Activated CD4-positive, alpha-beta T cell treated with anti-CD3 and anti-CD28 coated beads for 48 hours (primary cell): Measurements from ENCODE around the gene PPP1R1B.

ENCODE experiments used
- DNase-seq: peaks from one replicate; pipeline ENCODE4 v3.0.0-alpha.2; 2020

The PPP1R1B gene

GRCh38 chr17:39671651-39672521 is 45.1 kb downstream of the PPP1R1B start:
- peak; percentile 20 for DNase-seq

GRCh38 chr17:39672522-39673334 is 46.0 kb downstream of the PPP1R1B start:
- DNase-seq, result no peak

GRCh38 chr17:39673335-39674081 is 46.8 kb downstream of the PPP1R1B start:
- no peak for DNase-seq

- no peak for DNase-seq
Measured at GRCh38 chr17:39674179-39674578, 47.4 kb downstream of the PPP1R1B start.

- DNase-seq, result no peak
Measured at GRCh38 chr17:39674702-39675389, 48.1 kb downstream of the PPP1R1B start.

GRCh38 chr17:39675390-39676082 is 48.8 kb downstream of the PPP1R1B start:
- DNase-seq, result no peak

- peak; percentile 42 for DNase-seq
Measured at GRCh38 chr17:39676198-39676819, 49.6 kb downstream of the PPP1R1B start.

GRCh38 chr17:39677072-39677471 is 50.3 kb downstream of the PPP1R1B start:
- no peak for DNase-seq

GRCh38 chr17:39677542-39678339 is 51.0 kb downstream of the PPP1R1B start:
- no peak for DNase-seq

GRCh38 chr17:39678340-39679116 is 51.8 kb downstream of the PPP1R1B start:
- DNase-seq, result no peak

GRCh38 chr17:39679521-39680192 is 52.9 kb downstream of the PPP1R1B start:
- DNase-seq, result peak; percentile 43

GRCh38 chr17:39683295-39683939 is 56.7 kb downstream of the PPP1R1B start:
- no peak for DNase-seq

GRCh38 chr17:39684369-39685192 is 57.8 kb downstream of the PPP1R1B start:
- no peak for DNase-seq
